Liver (tissue), 9 donors: ENCODE data around the gene GPR107. TPM values are rescaled to one million over a fixed set of nuclear protein-coding genes. Genes with fewer than 3 reads are reported as not detected.

Experiments used
- DNase-seq: peaks from one replicate; pipeline ENCODE4 v3.0.0-alpha.2; 2017; ENCODE audit warnings: low spot score
- H3K27ac ChIP-seq, 2 donors: one replicate each; pipeline ENCODE4 v1.7.0; 2013; ENCODE audit warnings: inconsistent platforms in 2 of 2, low read length in 2 of 2, control low read depth in 1 of 2, low read depth in 1 of 2, mild to moderate bottlenecking in 1 of 2
- H3K27me3 ChIP-seq, 4 donors: one replicate each; pipeline versions ENCODE4 v1.6.1 to v1.7.0; 2013; ENCODE audit warnings: low read length in 3 of 4, inconsistent platforms in 1 of 4, mild to moderate bottlenecking in 1 of 4, moderate library complexity in 1 of 4; ENCODE audit not compliant: control insufficient read depth in 4 of 4, insufficient read depth in 4 of 4
- H3K36me3 ChIP-seq, 4 donors: one replicate each; pipeline versions ENCODE4 v1.6.1 to v1.7.0; 2013; ENCODE audit warnings: low read length in 3 of 4, mild to moderate bottlenecking in 3 of 4, low read depth in 1 of 4, moderate library complexity in 1 of 4; ENCODE audit not compliant: control insufficient read depth in 4 of 4, insufficient read depth in 3 of 4
- H3K4me1 ChIP-seq, 4 donors: one replicate each; pipeline versions ENCODE4 v1.6.1 to v1.7.0; 2013; ENCODE audit warnings: low read length in 3 of 4, mild to moderate bottlenecking in 3 of 4, moderate library complexity in 1 of 4; ENCODE audit not compliant: control insufficient read depth in 4 of 4, insufficient read depth in 4 of 4
- H3K4me3 ChIP-seq, 3 donors: one replicate each; pipeline versions ENCODE4 v1.6.1 to v1.7.0; 2013; ENCODE audit warnings: low read length in 3 of 3, control low read depth in 1 of 3, low read depth in 1 of 3, mild to moderate bottlenecking in 1 of 3
- H3K9ac ChIP-seq, 2 donors: one replicate each; pipeline ENCODE4 v1.7.0; 2013; ENCODE audit warnings: low read length in 2 of 2, mild to moderate bottlenecking in 2 of 2, moderate library complexity in 2 of 2, control low read depth in 1 of 2, low read depth in 1 of 2
- H3K9me3 ChIP-seq, 4 donors: one replicate each; pipeline versions ENCODE4 v1.6.1 to v1.7.0; 2013; ENCODE audit warnings: low read length in 3 of 4; ENCODE audit not compliant: control insufficient read depth in 4 of 4
- ATF3 ChIP-seq: IDR thresholded peaks from 2 replicates; pipeline ENCODE4 v1.6.1; 2016; ENCODE audit warnings: antibody characterized with exemption
- CTCF ChIP-seq: fragments of 150-350 bp; IDR thresholded peaks from 2 replicates; pipeline ENCODE4 v1.5.1; 2017; ENCODE audit warnings: improper control_type of control experiment, low read depth, low read length; ENCODE audit not compliant: missing input control
- EGR1 ChIP-seq, 2 donors: IDR thresholded peaks; 2 replicates each; pipeline ENCODE4 v1.6.1; 2016 to 2018; ENCODE audit warnings: antibody characterized with exemption in 2 of 2, low read depth in 2 of 2
- FOXA1 ChIP-seq: IDR thresholded peaks from 2 replicates; pipeline ENCODE4 v1.6.1; 2016; ENCODE audit warnings: antibody characterized with exemption
- FOXA2 ChIP-seq: IDR thresholded peaks from 2 replicates; pipeline ENCODE4 v1.6.1; 2016; ENCODE audit warnings: antibody characterized with exemption
- GABPA ChIP-seq, 2 donors: IDR thresholded peaks in 1 of 2; conservative IDR thresholded peaks in 1 of 2; 2 replicates each; pipeline ENCODE4 v1.6.1; 2016; ENCODE audit warnings: antibody characterized with exemption in 2 of 2, mild to moderate bottlenecking in 1 of 2, moderate library complexity in 1 of 2
- HNF4A ChIP-seq, 2 donors: conservative IDR thresholded peaks; 2 replicates each; pipeline ENCODE4 v1.6.1; 2016; ENCODE audit warnings: antibody characterized with exemption in 2 of 2, mild to moderate bottlenecking in 2 of 2
- HNF4G ChIP-seq: IDR thresholded peaks from 2 replicates; pipeline ENCODE4 v1.6.1; 2016; ENCODE audit warnings: antibody characterized with exemption
- JUND ChIP-seq, 2 donors: IDR thresholded peaks; 2 replicates each; pipeline ENCODE4 v1.6.1; 2016; ENCODE audit warnings: antibody characterized with exemption in 2 of 2
- MAX ChIP-seq: IDR thresholded peaks from 2 replicates; pipeline ENCODE4 v1.6.1; 2016; ENCODE audit warnings: antibody characterized with exemption
- NR2F2 ChIP-seq: IDR thresholded peaks from 2 replicates; pipeline ENCODE4 v1.6.1; 2016; ENCODE audit warnings: antibody characterized with exemption
- RAD21 ChIP-seq, 2 donors: IDR thresholded peaks; 2 replicates each; pipeline ENCODE4 v1.6.1; 2016; ENCODE audit warnings: antibody characterized with exemption in 2 of 2, mild to moderate bottlenecking in 2 of 2
- REST ChIP-seq: IDR thresholded peaks from 2 replicates; pipeline ENCODE4 v1.6.1; 2016; ENCODE audit warnings: antibody characterized with exemption, mild to moderate bottlenecking
- RXRA ChIP-seq, 2 donors: IDR thresholded peaks; 2 replicates each; pipeline ENCODE4 v1.6.1; 2017 to 2018; ENCODE audit warnings: antibody characterized with exemption in 2 of 2, mild to moderate bottlenecking in 1 of 2
- SP1 ChIP-seq: IDR thresholded peaks from 2 replicates; pipeline ENCODE4 v1.6.1; 2018; ENCODE audit warnings: antibody characterized with exemption, mild to moderate bottlenecking
- TAF1 ChIP-seq: conservative IDR thresholded peaks from 2 replicates; pipeline ENCODE4 v1.6.1; 2016; ENCODE audit warnings: antibody characterized with exemption, mild to moderate bottlenecking
- YY1 ChIP-seq: IDR thresholded peaks from 2 replicates; pipeline ENCODE4 v1.6.1; 2016; ENCODE audit warnings: antibody characterized with exemption, mild to moderate bottlenecking
- ZBTB33 ChIP-seq: IDR thresholded peaks from 2 replicates; pipeline ENCODE4 v1.6.1; 2016; ENCODE audit warnings: antibody characterized with exemption
- WGBS: extraction: QIAGEN DNeasy Blood & Tissue Kit; methylation state at CpG from one replicate; pipeline ENCODE4 v1.1.7; 2013; 5-methylcytosine and 5-hydroxymethylcytosine counted together
- polyA plus RNA-seq, 2 donors: library from polyadenylated mRNA; stranded (reverse) in 1 of 2; unstranded in 1 of 2; fragments of 200-250 nt in 1 of 2; fragments of >200 nt in 1 of 2; fragmentation: Nextera tagmentation in 1 of 2; extraction: Ambion mirVana in 1 of 2; gene quantifications; one replicate each; pipeline versions ENCODE4 v1.2.1 to v1.2.3, GENCODE V29; 2013 to 2015
- total RNA-seq, 2 donors: library from RNA; depleted of rRNA; stranded (reverse); fragments of >200 nt; gene quantifications; one replicate each; pipeline ENCODE4 v1.2.3, GENCODE V29; 2014
- donor health status: healthy.
- donor health status: healthy.
- donor health status: healthy.
- donor health status: healthy.
- donor health status: healthy.

Gene GPR107
- total and polyA plus RNA-seq, 4 donors, result 3.8 to 17.2 (median 11.4) TPM

GRCh38 chr9:130157079-130157478 is 103.4 kb downstream of the GPR107 start:
- no peak overlapping the region for H3K9ac ChIP-seq
- H3K4me1 ChIP-seq, result peaks cover 1 to 7% (median 4%) of the 10 kb centered on the region in 4 donors
- H3K27me3 ChIP-seq, result no peaks in the 10 kb centered on the region
- H3K4me3 ChIP-seq, result no peak overlapping the region
- no peaks in the 10 kb centered on the region for H3K36me3 ChIP-seq
- TF ChIP-seq HNF4G, result no peak
- TF ChIP-seq NR2F2, result no peak
- TF ChIP-seq ATF3, result no peak
- no peak for TF ChIP-seq CTCF
- no peak for TF ChIP-seq ZBTB33
- no peak for TF ChIP-seq TAF1
- no peak for TF ChIP-seq FOXA1
- TF ChIP-seq REST, result no peak
- TF ChIP-seq SP1, result no peak
- TF ChIP-seq YY1, result no peak
- no peak for TF ChIP-seq JUND (IDR thresholded peaks at IDR 0.05)
- TF ChIP-seq FOXA2, result no peak
- TF ChIP-seq EGR1 (IDR thresholded peaks at IDR 0.05; ENCODE audit: low read depth in 2 of 2), result no peak
- TF ChIP-seq RXRA (IDR thresholded peaks at IDR 0.05), result no peak
- no peaks in the 10 kb centered on the region for H3K9me3 ChIP-seq
- WGBS, result 88% methylated on average over 7 of the region's 7 CpGs
- no peak overlapping the region for H3K27ac ChIP-seq
- DNase-seq, result no peak

- Histone ChIP-seq H3K36me3 (no peaks in the 10 kb centered on the region), H3K27ac (no peak overlapping the region), H3K4me1 (peaks cover 1 to 7% (median 4%) of the 10 kb centered on the region in 4 donors), H3K27me3 (no peaks in the 10 kb centered on the region), H3K9ac (no peak overlapping the region), H3K4me3 (no peak overlapping the region), H3K9me3 (no peaks in the 10 kb centered on the region)
- TF ChIP-seq REST (no peak), GABPA (IDR thresholded peaks at IDR 0.05 in 1 of 2, conservative IDR thresholded peaks at IDR 0.05 in 1 of 2) (no peak), RXRA (IDR thresholded peaks at IDR 0.05) (no peak), HNF4A (conservative IDR thresholded peaks at IDR 0.05) (no peak), HNF4G (no peak), RAD21 (IDR thresholded peaks at IDR 0.05) (no peak), MAX (no peak), FOXA2 (no peak), JUND (IDR thresholded peaks at IDR 0.05) (no peak), ZBTB33 (no peak)
- WGBS, result 93% methylated on average over 8 of the region's 8 CpGs
- DNase-seq, result no peak
These were observed 104.3 kb downstream of the GPR107 start for GRCh38 chr9:130158001-130158400.
